Measurements from ENCODE around the gene GALNT6. TPM values are rescaled to one million over a fixed set of nuclear protein-coding genes. Genes with fewer than 3 reads are reported as not detected.
A peak's percentile ranks its signal among the peaks of the same experiment; 100 is the strongest.

GALNT6 gene
- total and polyA plus RNA-seq, 3 donors from 2014 or later: 1.7 to 2.8 (median 2.8) TPM

DNA sequence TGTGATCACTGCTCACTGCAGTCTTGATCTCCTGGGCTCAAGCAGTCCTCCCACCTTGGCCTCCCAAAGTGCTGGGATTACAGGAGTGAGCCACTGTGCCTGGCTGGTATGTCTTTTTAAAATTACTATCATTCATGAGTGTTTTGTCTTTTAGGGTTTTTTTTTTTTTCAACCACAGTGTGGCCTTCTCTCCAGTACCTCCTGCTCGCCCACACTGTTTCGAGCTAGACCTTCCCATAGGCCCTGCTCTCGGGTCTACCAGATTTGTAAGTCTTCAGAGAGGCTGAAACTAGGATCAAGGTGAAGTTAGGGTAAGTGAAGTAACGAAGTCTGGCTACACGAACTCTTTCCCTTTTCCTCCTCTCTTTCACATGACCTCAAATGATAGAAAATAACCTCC lies 68.8 kb downstream of the GALNT6 start:
- TF ChIP-seq, protein P1, sequence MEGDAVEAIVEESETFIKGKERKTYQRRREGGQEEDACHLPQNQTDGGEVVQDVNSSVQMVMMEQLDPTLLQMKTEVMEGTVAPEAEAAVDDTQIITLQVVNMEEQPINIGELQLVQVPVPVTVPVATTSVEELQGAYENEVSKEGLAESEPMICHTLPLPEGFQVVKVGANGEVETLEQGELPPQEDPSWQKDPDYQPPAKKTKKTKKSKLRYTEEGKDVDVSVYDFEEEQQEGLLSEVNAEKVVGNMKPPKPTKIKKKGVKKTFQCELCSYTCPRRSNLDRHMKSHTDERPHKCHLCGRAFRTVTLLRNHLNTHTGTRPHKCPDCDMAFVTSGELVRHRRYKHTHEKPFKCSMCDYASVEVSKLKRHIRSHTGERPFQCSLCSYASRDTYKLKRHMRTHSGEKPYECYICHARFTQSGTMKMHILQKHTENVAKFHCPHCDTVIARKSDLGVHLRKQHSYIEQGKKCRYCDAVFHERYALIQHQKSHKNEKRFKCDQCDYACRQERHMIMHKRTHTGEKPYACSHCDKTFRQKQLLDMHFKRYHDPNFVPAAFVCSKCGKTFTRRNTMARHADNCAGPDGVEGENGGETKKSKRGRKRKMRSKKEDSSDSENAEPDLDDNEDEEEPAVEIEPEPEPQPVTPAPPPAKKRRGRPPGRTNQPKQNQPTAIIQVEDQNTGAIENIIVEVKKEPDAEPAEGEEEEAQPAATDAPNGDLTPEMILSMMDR (IDR thresholded peaks at IDR 0.05): no peak
- no peak for TF ChIP-seq POLR2A (IDR thresholded peaks at IDR 0.05)
- Histone ChIP-seq H3K4me3 (no peak overlapping the region), H3K27me3 (no peaks in the 10 kb centered on the region), H3K36me3 (ENCODE audit: low read depth, missing control alignments) (no peaks in the 10 kb centered on the region), H3K9me3 (no peaks in the 10 kb centered on the region), H3K27ac (no peak overlapping the region), H3K4me1 (no peaks in the 10 kb centered on the region)
- WGBS, 2 donors: 83 to 85% methylated on average over 5 of the region's 5 CpGs
- intact Hi-C loops (cut with DNase I; ENCODE audit: low total_unique reads): loop anchor here (10.0 kb wide), 1 partner anchor 488 kb away; no protein-coding TSS in a partner anchor
- DNase-seq: no peak

DNA sequence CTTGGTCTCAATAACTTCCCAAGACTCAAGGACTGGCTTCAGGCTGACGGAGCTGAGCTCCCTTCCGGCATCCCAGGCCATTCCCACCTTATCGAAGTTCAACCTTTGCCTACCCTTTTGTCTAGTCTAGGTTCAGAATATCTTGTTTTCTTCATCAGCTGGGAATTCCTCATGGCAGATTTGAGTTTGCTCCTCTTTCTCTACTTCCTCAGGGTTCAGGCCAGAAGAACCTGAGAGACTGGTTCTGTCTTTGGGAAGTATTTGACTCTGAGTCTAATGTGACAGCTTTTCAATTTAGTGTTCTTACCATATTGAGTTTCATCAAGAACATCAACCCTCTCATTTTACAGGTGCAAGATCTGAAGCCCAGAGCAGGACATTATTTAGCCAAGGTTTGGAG lies 69.3 kb downstream of the GALNT6 start:
- Histone ChIP-seq H3K4me1 (no peaks in the 10 kb centered on the region), H3K27me3 (no peaks in the 10 kb centered on the region), H3K4me3 (no peak overlapping the region), H3K27ac (no peak overlapping the region), H3K9me3 (no peaks in the 10 kb centered on the region), H3K36me3 (ENCODE audit: low read depth, missing control alignments) (no peaks in the 10 kb centered on the region)
- WGBS, 2 donors: 85 to 92% methylated on average over 3 of the region's 3 CpGs
- TF ChIP-seq, protein P1 (IDR thresholded peaks at IDR 0.05): no peak
- no peak for TF ChIP-seq POLR2A (IDR thresholded peaks at IDR 0.05)
- DNase-seq: no peak
- intact Hi-C loops (cut with DNase I; ENCODE audit: low total_unique reads): loop anchor here (10.0 kb wide), 1 partner anchor 487 kb away; no protein-coding TSS in a partner anchor

DNA sequence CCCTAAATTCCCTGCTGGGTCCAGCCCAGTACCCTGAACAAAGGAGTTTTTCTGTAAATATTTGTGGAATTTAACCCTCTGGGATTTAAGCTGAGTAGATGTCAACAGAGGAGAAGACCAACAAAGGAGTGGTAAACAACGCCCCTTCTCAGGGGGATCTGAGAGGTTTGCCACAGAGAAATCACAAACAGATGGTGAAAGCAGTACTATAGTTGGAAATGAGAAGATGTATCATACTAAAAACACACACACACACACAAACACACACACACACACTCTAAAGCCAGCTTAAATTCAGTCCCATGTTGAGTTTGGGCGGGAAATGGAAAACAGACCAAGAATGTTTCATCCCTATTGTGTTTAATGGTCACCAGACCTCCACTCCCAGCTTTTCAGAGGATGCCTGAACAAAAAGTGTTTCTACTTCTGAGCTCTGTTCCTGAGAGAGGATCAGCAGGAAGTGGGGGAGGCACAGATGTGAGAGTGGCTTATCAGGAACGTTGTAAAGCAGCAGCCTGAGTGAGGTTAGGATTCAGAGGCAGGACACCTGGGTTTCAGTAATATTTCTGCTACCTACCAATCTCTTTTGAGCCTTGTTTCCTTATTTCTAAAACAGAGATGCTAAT lies 70.4 kb downstream of the GALNT6 start:
- no peak overlapping the region for H3K4me3 ChIP-seq
- DNase-seq: peak; percentile 32
- H3K4me1 ChIP-seq: no peaks in the 10 kb centered on the region
- TF ChIP-seq POLR2A (IDR thresholded peaks at IDR 0.05): no peak
- TF ChIP-seq, protein P1 (IDR thresholded peaks at IDR 0.05): no peak
- WGBS, 2 donors: 27% methylated on average over 3 of the region's 3 CpGs
- no peak overlapping the region for H3K27ac ChIP-seq
- no peaks in the 10 kb centered on the region for H3K27me3 ChIP-seq
- no peaks in the 10 kb centered on the region for H3K36me3 ChIP-seq (ENCODE audit: low read depth, missing control alignments)
- intact Hi-C loops (cut with DNase I; ENCODE audit: low total_unique reads): loop anchor here (10.0 kb wide), 1 partner anchor 486 kb away; no protein-coding TSS in a partner anchor
- H3K9me3 ChIP-seq: no peaks in the 10 kb centered on the region

DNA sequence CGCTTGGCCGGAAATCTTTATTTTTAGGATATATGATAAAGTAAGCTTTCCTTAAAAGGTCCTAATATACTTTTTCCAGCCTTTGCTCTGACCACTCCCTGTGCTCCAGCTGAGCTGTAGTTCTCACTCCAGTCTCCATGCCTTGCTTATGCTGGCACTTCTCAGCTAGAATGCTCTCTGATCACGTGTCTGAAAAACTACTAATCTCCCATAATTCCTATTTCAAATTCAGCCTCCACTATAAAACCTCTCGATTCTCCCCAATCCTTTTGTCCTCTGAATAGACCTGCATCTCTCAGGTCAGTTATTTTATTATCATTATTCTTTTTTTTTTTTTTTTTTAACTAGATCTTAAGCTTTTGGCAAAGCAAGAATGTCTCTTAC lies 70.9 kb downstream of the GALNT6 start:
- no peak for DNase-seq

More for the DNA sequence above, 70.9 kb downstream of the GALNT6 start:
- Histone ChIP-seq H3K4me1 (no peaks in the 10 kb centered on the region), H3K36me3 (ENCODE audit: low read depth, missing control alignments) (no peaks in the 10 kb centered on the region), H3K27ac (no peak overlapping the region), H3K4me3 (no peak overlapping the region), H3K27me3 (no peaks in the 10 kb centered on the region), H3K9me3 (no peaks in the 10 kb centered on the region)
- intact Hi-C loops (cut with DNase I; ENCODE audit: low total_unique reads): loop anchor here (10.0 kb wide), 1 partner anchor 486 kb away; no protein-coding TSS in a partner anchor
- TF ChIP-seq, protein P1 (IDR thresholded peaks at IDR 0.05): no peak
- no peak for TF ChIP-seq POLR2A (IDR thresholded peaks at IDR 0.05)
- WGBS, 2 donors: 71 to 79% methylated on average over 4 of the region's 4 CpGs

All from testis (tissue), 3 donors.